HUES6 (cell line): ENCODE measurements around the gene ASB6.

Experiments
- H3K27ac ChIP-seq: 2 replicates; pipeline ENCODE4 v1.7.0; 2013; ENCODE audit warnings: low read depth, mild to moderate bottlenecking, low read length, inconsistent platforms
- H3K27me3 ChIP-seq: 2 replicates; pipeline ENCODE4 v1.6.1; 2013; ENCODE audit warnings: low read length; ENCODE audit not compliant: control insufficient read depth, insufficient read depth
- H3K36me3 ChIP-seq: 2 replicates; pipeline ENCODE4 v1.6.1; 2013; ENCODE audit warnings: low read length; ENCODE audit not compliant: control insufficient read depth, insufficient read depth
- H3K4me1 ChIP-seq: 2 replicates; pipeline ENCODE4 v1.6.1; 2013; ENCODE audit warnings: low read length; ENCODE audit not compliant: control insufficient read depth, insufficient read depth
- H3K4me3 ChIP-seq: 2 replicates; pipeline ENCODE4 v1.5.1; 2013; ENCODE audit warnings: low read depth, low read length
- H3K9ac ChIP-seq: one replicate; pipeline ENCODE4 v1.6.1; 2013; ENCODE audit warnings: mild to moderate bottlenecking, low read length
- H3K9me3 ChIP-seq: 2 replicates; pipeline ENCODE4 v1.6.1; 2013; ENCODE audit warnings: low read depth, low read length; ENCODE audit not compliant: control insufficient read depth, insufficient read depth

The ASB6 gene

GRCh38 chr9:129633207-129633606 lies 8.7 kb downstream of the ASB6 start:
- Histone ChIP-seq H3K36me3 (peaks cover 65% of the 10 kb centered on the region), H3K9me3 (no peaks in the 10 kb centered on the region), H3K9ac (no peak overlapping the region), H3K4me3 (no peak overlapping the region), H3K27me3 (no peaks in the 10 kb centered on the region), H3K27ac (no peak overlapping the region), H3K4me1 (peaks cover 12% of the 10 kb centered on the region)

GRCh38 chr9:129632460-129632859 lies 9.5 kb downstream of the ASB6 start:
- H3K9me3 ChIP-seq, result no peaks in the 10 kb centered on the region
- H3K9ac ChIP-seq, result no peak overlapping the region
- no peak overlapping the region for H3K4me3 ChIP-seq
- H3K36me3 ChIP-seq, result peaks cover 65% of the 10 kb centered on the region
- H3K27me3 ChIP-seq, result no peaks in the 10 kb centered on the region
- peaks cover 19% of the 10 kb centered on the region for H3K4me1 ChIP-seq
- H3K27ac ChIP-seq, result no peak overlapping the region

- H3K36me3 ChIP-seq, result peaks cover 58% of the 10 kb centered on the region
- no peak overlapping the region for H3K27ac ChIP-seq
- no peak overlapping the region for H3K4me3 ChIP-seq
- no peaks in the 10 kb centered on the region for H3K9me3 ChIP-seq
- H3K4me1 ChIP-seq, result peaks cover 26% of the 10 kb centered on the region
- no peak overlapping the region for H3K9ac ChIP-seq
- no peaks in the 10 kb centered on the region for H3K27me3 ChIP-seq
Observed at GRCh38 chr9:129631674-129632129, 10.2 kb downstream of the ASB6 start.

- Histone ChIP-seq H3K27ac (no peak overlapping the region), H3K9ac (no peak overlapping the region), H3K27me3 (no peaks in the 10 kb centered on the region), H3K9me3 (no peaks in the 10 kb centered on the region), H3K4me1 (peaks cover 27% of the 10 kb centered on the region), H3K36me3 (peaks cover 54% of the 10 kb centered on the region), H3K4me3 (no peak overlapping the region)
Observed at GRCh38 chr9:129630967-129631673, 10.8 kb downstream of the ASB6 start.

GRCh38 chr9:129629251-129629820 lies 12.6 kb downstream of the ASB6 start:
- H3K4me3 ChIP-seq, result no peak overlapping the region
- no peak overlapping the region for H3K9ac ChIP-seq
- no peak overlapping the region for H3K27ac ChIP-seq
- H3K4me1 ChIP-seq, result peaks cover 28% of the 10 kb centered on the region
- H3K36me3 ChIP-seq, result peaks cover 39% of the 10 kb centered on the region
- no peaks in the 10 kb centered on the region for H3K27me3 ChIP-seq
- no peaks in the 10 kb centered on the region for H3K9me3 ChIP-seq

GRCh38 chr9:129628709-129629108 lies 13.2 kb downstream of the ASB6 start:
- peaks cover 29% of the 10 kb centered on the region for H3K4me1 ChIP-seq
- no peak overlapping the region for H3K4me3 ChIP-seq
- H3K9me3 ChIP-seq, result no peaks in the 10 kb centered on the region
- no peaks in the 10 kb centered on the region for H3K27me3 ChIP-seq
- no peak overlapping the region for H3K27ac ChIP-seq
- H3K36me3 ChIP-seq, result peaks cover 34% of the 10 kb centered on the region
- H3K9ac ChIP-seq, result no peak overlapping the region

GRCh38 chr9:129627556-129628440 lies 14.2 kb downstream of the ASB6 start:
- Histone ChIP-seq H3K9ac (no peak overlapping the region), H3K4me1 (peaks cover 29% of the 10 kb centered on the region), H3K9me3 (no peaks in the 10 kb centered on the region), H3K4me3 (peak overlapping the region; percentile 98), H3K27me3 (no peaks in the 10 kb centered on the region), H3K36me3 (peaks cover 24% of the 10 kb centered on the region), H3K27ac (no peak overlapping the region)

- H3K27me3 ChIP-seq, result peaks cover 2% of the 10 kb centered on the region
- peaks cover 29% of the 10 kb centered on the region for H3K4me1 ChIP-seq
- H3K4me3 ChIP-seq, result peak overlapping the region; percentile 98
- H3K36me3 ChIP-seq, result peaks cover 17% of the 10 kb centered on the region
- peak overlapping the region; percentile 95 for H3K9ac ChIP-seq
- H3K9me3 ChIP-seq, result no peaks in the 10 kb centered on the region
- H3K27ac ChIP-seq, result peak overlapping the region; percentile 97
Observed at GRCh38 chr9:129626625-129627284, 15.2 kb downstream of the ASB6 start.

GRCh38 chr9:129626079-129626624 lies 15.8 kb downstream of the ASB6 start, which contains the start of gene NTMT1:
Gene NTMT1, plus strand, starts transcription at chr9:129626163. Its CDS starts 6,541 bp downstream, at chr9:129632704.
- Histone ChIP-seq H3K9me3 (no peaks in the 10 kb centered on the region), H3K9ac (peak within 1 kb of the TSS; percentile 95), H3K4me3 (peak within 1 kb of the TSS; percentile 98), H3K36me3 (peaks cover 15% of the 10 kb centered on the region), H3K27ac (peak within 1 kb of the TSS; percentile 97), H3K27me3 (peaks cover 8% of the 10 kb centered on the region), H3K4me1 (peaks cover 27% of the 10 kb centered on the region)

- H3K9me3 ChIP-seq, result no peaks in the 10 kb centered on the region
- peaks cover 20% of the 10 kb centered on the region for H3K27me3 ChIP-seq
- no peak overlapping the region for H3K27ac ChIP-seq
- H3K4me3 ChIP-seq, result no peak overlapping the region
- H3K36me3 ChIP-seq, result peaks cover 13% of the 10 kb centered on the region
- H3K4me1 ChIP-seq, result peaks cover 23% of the 10 kb centered on the region
- H3K9ac ChIP-seq, result no peak overlapping the region
Observed at GRCh38 chr9:129624947-129625346, 17.0 kb downstream of the ASB6 start.
